NK-92 (cell line): ENCODE measurements around the gene EIF3M.
"Not testable (repeated sequence)": the region's sequence is repeated elsewhere in the genome, so short reads cannot be mapped to it uniquely, and the experiment has no call there.

Experiments
- DNase-seq: peaks from one replicate; lab custom pipeline; 2025; ENCODE audit not compliant: unreplicated experiment; lab: John Stamatoyannopoulos, UW

Gene EIF3M

GRCh38 chr11:32594272-32594671, 10.6 kb downstream of the EIF3M start:
- DNase-seq, result no peak

GRCh38 chr11:32596114-32596513, 12.5 kb downstream of the EIF3M start:
- DNase-seq, result not testable (repeated sequence)

GRCh38 chr11:32597921-32598320, 14.3 kb downstream of the EIF3M start:
- DNase-seq, result no peak

- DNase-seq, result no peak
Observed at GRCh38 chr11:32602657-32603415, 19.2 kb downstream of the EIF3M start.

- no peak for DNase-seq
Observed at GRCh38 chr11:32606220-32606619, 22.6 kb downstream of the EIF3M start.

- not testable (repeated sequence) for DNase-seq
Observed at GRCh38 chr11:32608826-32609225, 25.2 kb downstream of the EIF3M start.

GRCh38 chr11:32610797-32611352, 27.2 kb downstream of the EIF3M start:
- DNase-seq, result no peak

- no peak for DNase-seq
Observed at GRCh38 chr11:32613500-32614151, 30.0 kb downstream of the EIF3M start.

- no peak for DNase-seq
Observed at GRCh38 chr11:32615422-32615821, 31.8 kb downstream of the EIF3M start.

- no peak for DNase-seq
Observed at GRCh38 chr11:32616903-32617302, 33.3 kb downstream of the EIF3M start.

GRCh38 chr11:32630844-32631243, 47.2 kb downstream of the EIF3M start:
- DNase-seq, result no peak

- no peak for DNase-seq
Observed at GRCh38 chr11:32635819-32636218, 52.2 kb downstream of the EIF3M start.

- no peak for DNase-seq
Observed at GRCh38 chr11:32641361-32641760, 57.7 kb downstream of the EIF3M start.

GRCh38 chr11:32643526-32643925, 59.9 kb downstream of the EIF3M start:
- no peak for DNase-seq
